ENCODE data around the gene IQCF2.

- TF ChIP-seq, protein P1, sequence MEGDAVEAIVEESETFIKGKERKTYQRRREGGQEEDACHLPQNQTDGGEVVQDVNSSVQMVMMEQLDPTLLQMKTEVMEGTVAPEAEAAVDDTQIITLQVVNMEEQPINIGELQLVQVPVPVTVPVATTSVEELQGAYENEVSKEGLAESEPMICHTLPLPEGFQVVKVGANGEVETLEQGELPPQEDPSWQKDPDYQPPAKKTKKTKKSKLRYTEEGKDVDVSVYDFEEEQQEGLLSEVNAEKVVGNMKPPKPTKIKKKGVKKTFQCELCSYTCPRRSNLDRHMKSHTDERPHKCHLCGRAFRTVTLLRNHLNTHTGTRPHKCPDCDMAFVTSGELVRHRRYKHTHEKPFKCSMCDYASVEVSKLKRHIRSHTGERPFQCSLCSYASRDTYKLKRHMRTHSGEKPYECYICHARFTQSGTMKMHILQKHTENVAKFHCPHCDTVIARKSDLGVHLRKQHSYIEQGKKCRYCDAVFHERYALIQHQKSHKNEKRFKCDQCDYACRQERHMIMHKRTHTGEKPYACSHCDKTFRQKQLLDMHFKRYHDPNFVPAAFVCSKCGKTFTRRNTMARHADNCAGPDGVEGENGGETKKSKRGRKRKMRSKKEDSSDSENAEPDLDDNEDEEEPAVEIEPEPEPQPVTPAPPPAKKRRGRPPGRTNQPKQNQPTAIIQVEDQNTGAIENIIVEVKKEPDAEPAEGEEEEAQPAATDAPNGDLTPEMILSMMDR (IDR thresholded peaks at IDR 0.05), result no peak
- no peak for TF ChIP-seq EP300 (IDR thresholded peaks at IDR 0.05)
These were observed 47.9 kb upstream of the IQCF2 start for GRCh38 chr3:51813539-51813938.
